HepG2 (cell line): ENCODE measurements around the gene C9orf50. TPM values are rescaled to one million over a fixed set of nuclear protein-coding genes. Genes with fewer than 3 reads are reported as not detected.

ENCODE experiments used
- CBX5 ChIP-seq: sonication (generic); formaldehyde crosslinking; IDR thresholded peaks from 2 replicates; pipeline ENCODE4 v1.4.0; 2020; ENCODE audit warnings: missing genetic modification reagents, borderline replicate concordance
- GATA4 ChIP-seq: sonication (generic); IDR thresholded peaks from 2 replicates; pipeline ENCODE4 v1.6.1; 2016; ENCODE audit warnings: antibody characterized with exemption, low read depth, borderline replicate concordance
- HNRNPK ChIP-seq: fragments of 200-400 bp; formaldehyde crosslinking; IDR thresholded peaks from 2 replicates; pipeline ENCODE4 v1.6.1; 2018; ENCODE audit warnings: low read length, low read depth, moderate library complexity, mild to moderate bottlenecking; ENCODE audit not compliant: poor library complexity, severe bottlenecking
- SP4 ChIP-seq: sonication (generic); formaldehyde crosslinking; IDR thresholded peaks from 2 replicates; pipeline ENCODE4 v1.8.1; 2023; ENCODE audit warnings: mild to moderate bottlenecking, missing genetic modification reagents
- XRCC5 ChIP-seq: fragments of 200-400 bp; formaldehyde crosslinking; optimal IDR thresholded peaks from 2 replicates; pipeline ENCODE3; 2017; ENCODE audit warnings: mild to moderate bottlenecking, low read length
- ZNF552 ChIP-seq: sonication (generic); formaldehyde crosslinking; IDR thresholded peaks from 2 replicates; pipeline ENCODE4 v1.9.0; 2022; ENCODE audit warnings: missing genetic modification reagents, mild to moderate bottlenecking, borderline replicate concordance
- ZNF703 ChIP-seq: sonication (generic); formaldehyde crosslinking; IDR thresholded peaks from 2 replicates; pipeline ENCODE4 v1.5.1; 2020; ENCODE audit warnings: missing genetic modification reagents, mild to moderate bottlenecking, moderate library complexity, borderline replicate concordance
- ZNF737 ChIP-seq: sonication (generic); formaldehyde crosslinking; IDR thresholded peaks from 2 replicates; pipeline ENCODE4 v1.5.0; 2020; ENCODE audit warnings: missing genetic modification reagents, mild to moderate bottlenecking, borderline replicate concordance
- ZNF761 ChIP-seq: sonication (generic); formaldehyde crosslinking; conservative IDR thresholded peaks from 2 replicates; pipeline ENCODE4 v1.4.0; 2020; ENCODE audit warnings: mild to moderate bottlenecking, missing genetic modification reagents
- polyA plus RNA-seq, 8 experiments: library from polyadenylated mRNA; depleted of rRNA in 3 of 8; stranded (reverse) in 7 of 8; unstranded in 1 of 8; fragments of >200 nt; fragmentation: Illumina TruSeq in 4 of 8; extraction: Trizol in 4 of 8; gene quantifications; 2 replicates each; pipeline versions ENCODE4 v1.2.1 to v1.2.3, GENCODE V29; 2011 to 2016; ENCODE audit warnings: low read depth in 4 of 8, missing spikeins in 1 of 8, mixed read lengths in 1 of 8; ENCODE audit not compliant: insufficient read depth in 1 of 8
- total RNA-seq, 5 experiments: library from RNA; depleted of rRNA; stranded (reverse); fragments of >200 nt; fragmentation: Illumina TruSeq; extraction: Trizol; gene quantifications; 2 replicates each; pipeline ENCODE4 v1.2.3, GENCODE V29; 2016; ENCODE audit warnings: low read depth in 1 of 5
- TF ChIP-seq, protein P1 (sequence below): IDR thresholded peaks from 2 replicates; pipeline ENCODE4 v1.6.1; 2016; ENCODE audit warnings: low read depth
- TF ChIP-seq, protein P2 (sequence below): sonication (generic); IDR thresholded peaks from 2 replicates; pipeline ENCODE4 v1.6.1; 2016; ENCODE audit warnings: low read depth, borderline replicate concordance
- TF ChIP-seq, protein P3 (sequence below): sonication (generic); formaldehyde crosslinking; IDR thresholded peaks from 2 replicates; pipeline ENCODE4 v1.4.0; 2020; ENCODE audit warnings: missing genetic modification reagents
- TF ChIP-seq, protein P4 (sequence below): sonication (generic); formaldehyde crosslinking; IDR thresholded peaks from 2 replicates; pipeline ENCODE4 v1.4.0; 2020; ENCODE audit warnings: mild to moderate bottlenecking, missing genetic modification reagents

C9orf50 gene
- total and polyA plus RNA-seq, 2 of the 13 experiments (the other 11 are each of a cell fraction or from before 2014, with no cell fraction given), result not detected

DNA sequence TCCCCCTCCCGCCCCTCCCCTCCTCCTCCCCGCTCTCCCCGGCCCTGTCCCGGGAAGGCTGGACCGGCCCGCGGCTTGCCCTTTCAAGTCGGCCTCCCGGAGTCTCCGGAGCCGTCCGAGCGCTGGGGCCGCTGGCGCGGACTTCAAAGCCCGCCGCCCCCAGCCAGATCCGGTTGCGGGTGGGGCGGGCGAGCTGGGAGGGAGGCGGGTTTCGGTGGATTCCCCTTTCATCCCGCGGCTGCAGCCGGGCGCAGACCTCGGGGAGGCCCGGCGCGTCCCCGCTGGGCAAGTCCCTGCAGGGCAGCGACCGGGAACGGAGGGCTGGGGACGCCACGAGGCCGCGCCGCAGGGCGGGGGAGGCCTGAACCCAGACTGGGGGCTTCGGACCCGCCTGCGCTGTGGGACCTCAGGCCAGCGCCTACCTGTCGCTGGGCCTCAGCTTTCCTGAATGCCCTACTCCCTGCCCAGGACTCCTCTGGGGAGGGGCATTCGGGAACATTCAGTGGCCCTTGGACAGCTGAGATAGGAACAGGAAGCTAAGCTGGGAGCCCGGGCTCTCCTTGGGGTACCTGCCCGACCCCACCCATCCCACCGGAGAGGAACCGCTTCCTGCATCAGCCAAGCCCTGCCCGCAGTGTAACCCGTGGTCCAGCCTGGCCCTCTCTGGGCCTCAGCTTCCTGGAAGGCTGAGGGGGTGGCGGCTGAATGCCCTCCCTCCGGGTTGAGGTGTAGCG is 23.4 kb downstream of the C9orf50 start (continued):
- TF ChIP-seq, protein P1, sequence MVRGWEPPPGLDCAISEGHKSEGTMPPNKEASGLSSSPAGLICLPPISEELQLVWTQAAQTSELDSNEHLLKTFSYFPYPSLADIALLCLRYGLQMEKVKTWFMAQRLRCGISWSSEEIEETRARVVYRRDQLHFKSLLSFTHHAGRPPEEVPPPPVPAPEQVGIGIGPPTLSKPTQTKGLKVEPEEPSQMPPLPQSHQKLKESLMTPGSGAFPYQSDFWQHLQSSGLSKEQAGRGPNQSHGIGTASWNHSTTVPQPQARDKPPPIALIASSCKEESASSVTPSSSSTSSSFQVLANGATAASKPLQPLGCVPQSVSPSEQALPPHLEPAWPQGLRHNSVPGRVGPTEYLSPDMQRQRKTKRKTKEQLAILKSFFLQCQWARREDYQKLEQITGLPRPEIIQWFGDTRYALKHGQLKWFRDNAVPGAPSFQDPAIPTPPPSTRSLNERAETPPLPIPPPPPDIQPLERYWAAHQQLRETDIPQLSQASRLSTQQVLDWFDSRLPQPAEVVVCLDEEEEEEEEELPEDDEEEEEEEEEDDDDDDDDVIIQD (CRISPR knock-in tag), result no peak; the same call in 1 of the 2 replicates
- TF ChIP-seq, protein P2, sequence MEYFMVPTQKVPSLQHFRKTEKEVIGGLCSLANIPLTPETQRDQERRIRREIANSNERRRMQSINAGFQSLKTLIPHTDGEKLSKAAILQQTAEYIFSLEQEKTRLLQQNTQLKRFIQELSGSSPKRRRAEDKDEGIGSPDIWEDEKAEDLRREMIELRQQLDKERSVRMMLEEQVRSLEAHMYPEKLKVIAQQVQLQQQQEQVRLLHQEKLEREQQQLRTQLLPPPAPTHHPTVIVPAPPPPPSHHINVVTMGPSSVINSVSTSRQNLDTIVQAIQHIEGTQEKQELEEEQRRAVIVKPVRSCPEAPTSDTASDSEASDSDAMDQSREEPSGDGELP, result peak; percentile 80
- TF ChIP-seq CBX5 (CRISPR knock-in tag), result peak; percentile 95; the same call in 1 of the 2 replicates
- TF ChIP-seq GATA4, result peak; percentile 73; the same call in 1 of the 2 replicates
- TF ChIP-seq, protein P3, sequence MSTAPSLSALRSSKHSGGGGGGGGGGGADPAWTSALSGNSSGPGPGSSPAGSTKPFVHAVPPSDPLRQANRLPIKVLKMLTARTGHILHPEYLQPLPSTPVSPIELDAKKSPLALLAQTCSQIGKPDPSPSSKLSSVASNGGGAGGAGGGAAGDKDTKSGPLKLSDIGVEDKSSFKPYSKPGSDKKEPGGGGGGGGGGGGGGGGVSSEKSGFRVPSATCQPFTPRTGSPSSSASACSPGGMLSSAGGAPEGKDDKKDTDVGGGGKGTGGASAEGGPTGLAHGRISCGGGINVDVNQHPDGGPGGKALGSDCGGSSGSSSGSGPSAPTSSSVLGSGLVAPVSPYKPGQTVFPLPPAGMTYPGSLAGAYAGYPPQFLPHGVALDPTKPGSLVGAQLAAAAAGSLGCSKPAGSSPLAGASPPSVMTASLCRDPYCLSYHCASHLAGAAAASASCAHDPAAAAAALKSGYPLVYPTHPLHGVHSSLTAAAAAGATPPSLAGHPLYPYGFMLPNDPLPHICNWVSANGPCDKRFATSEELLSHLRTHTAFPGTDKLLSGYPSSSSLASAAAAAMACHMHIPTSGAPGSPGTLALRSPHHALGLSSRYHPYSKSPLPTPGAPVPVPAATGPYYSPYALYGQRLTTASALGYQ (CRISPR knock-in tag), result peak; percentile 97
- TF ChIP-seq, protein P4, sequence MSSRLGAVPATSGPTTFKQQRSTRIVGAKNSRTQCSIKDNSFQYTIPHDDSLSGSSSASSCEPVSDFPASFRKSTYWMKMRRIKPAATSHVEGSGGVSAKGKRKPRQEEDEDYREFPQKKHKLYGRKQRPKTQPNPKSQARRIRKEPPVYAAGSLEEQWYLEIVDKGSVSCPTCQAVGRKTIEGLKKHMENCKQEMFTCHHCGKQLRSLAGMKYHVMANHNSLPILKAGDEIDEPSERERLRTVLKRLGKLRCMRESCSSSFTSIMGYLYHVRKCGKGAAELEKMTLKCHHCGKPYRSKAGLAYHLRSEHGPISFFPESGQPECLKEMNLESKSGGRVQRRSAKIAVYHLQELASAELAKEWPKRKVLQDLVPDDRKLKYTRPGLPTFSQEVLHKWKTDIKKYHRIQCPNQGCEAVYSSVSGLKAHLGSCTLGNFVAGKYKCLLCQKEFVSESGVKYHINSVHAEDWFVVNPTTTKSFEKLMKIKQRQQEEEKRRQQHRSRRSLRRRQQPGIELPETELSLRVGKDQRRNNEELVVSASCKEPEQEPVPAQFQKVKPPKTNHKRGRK (CRISPR knock-in tag), result no peak
- peak; percentile 72 for TF ChIP-seq SP4 (CRISPR knock-in tag)
- TF ChIP-seq ZNF737 (CRISPR knock-in tag), result no peak
- peak; percentile 68 for TF ChIP-seq XRCC5
- TF ChIP-seq ZNF761, result no peak; the same call in 1 of the 2 replicates
- peak; percentile 81 for TF ChIP-seq ZNF703 (CRISPR knock-in tag)
- peak; percentile 97 for TF ChIP-seq HNRNPK
- peak; percentile 55 for TF ChIP-seq ZNF552 (CRISPR knock-in tag)
